ENCODE measurements around the gene ASAP3.

GRCh38 chr1:23466423-23466989, 17.5 kb downstream of the ASAP3 start:
- TF ChIP-seq POLR2AphosphoS5 (IDR thresholded peaks at IDR 0.05; ENCODE audit: borderline replicate concordance, low read depth, low read length) (no peak), EZH2 (IDR thresholded peaks at IDR 0.05) (no peak)

All from SK-N-MC (cell line).